GM19372 (cell line): ENCODE data around the gene PLEKHA7.
"Not testable (repeated sequence)": the region's sequence is repeated elsewhere in the genome, so short reads cannot be mapped to it uniquely, and the experiment has no call there.

Source experiments
- ATAC-seq: cut with Tn5 transposase; IDR thresholded peaks from one replicate; pipeline ENCODE4 v1.9.1; 2021; ENCODE audit warnings: mild to moderate bottlenecking, low read depth, moderate library complexity; ENCODE audit not compliant: unreplicated experiment

PLEKHA7 gene

DNA sequence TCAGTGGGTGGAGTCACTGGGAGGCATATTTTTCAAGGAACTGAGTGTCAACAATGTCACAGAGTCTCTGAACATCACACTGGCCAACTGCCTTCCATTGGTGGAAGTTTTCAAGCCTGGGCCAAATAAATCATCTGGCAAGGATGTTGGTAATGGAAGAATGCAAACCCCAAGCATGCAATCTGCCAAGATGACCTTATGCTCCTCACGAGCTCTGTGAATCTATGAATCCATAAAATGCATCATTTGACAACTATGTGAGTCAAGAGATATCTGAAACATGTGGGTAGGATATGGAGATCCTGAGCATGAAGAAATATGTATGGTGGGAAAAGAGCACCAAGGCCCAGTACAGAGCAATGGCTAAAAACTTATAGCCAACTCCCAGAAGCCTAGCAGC is 122.2 kb downstream of the PLEKHA7 start:
- no peak for ATAC-seq

GRCh38 chr11:16891165-16891564 is 123.0 kb downstream of the PLEKHA7 start:
- no peak for ATAC-seq

GRCh38 chr11:16890442-16890841 is 123.8 kb downstream of the PLEKHA7 start:
- ATAC-seq: no peak

GRCh38 chr11:16889905-16890304 is 124.3 kb downstream of the PLEKHA7 start:
- ATAC-seq: no peak

GRCh38 chr11:16889010-16889409 is 125.2 kb downstream of the PLEKHA7 start:
- ATAC-seq: not testable (repeated sequence)

DNA sequence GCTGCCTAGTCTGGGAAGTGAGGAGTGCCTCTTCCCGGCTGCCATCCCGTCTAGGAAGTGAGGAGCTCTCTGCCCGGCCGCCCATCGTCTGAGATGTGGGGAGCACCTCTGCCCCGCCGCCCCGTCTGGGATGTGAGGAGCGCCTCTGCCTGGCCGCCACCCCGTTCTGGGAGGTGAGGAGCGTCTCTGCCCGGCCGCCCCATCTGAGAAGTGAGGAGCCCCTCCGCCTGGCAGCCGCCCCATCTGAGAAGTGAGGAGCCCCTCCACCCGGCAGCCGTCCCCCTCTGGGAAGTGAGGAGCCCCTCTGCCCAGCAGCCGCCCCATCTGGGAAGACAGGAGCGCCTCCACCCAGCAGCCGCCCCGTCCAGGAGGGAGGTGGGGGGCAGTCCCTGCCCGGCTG is 126.3 kb downstream of the PLEKHA7 start:
- ATAC-seq: not testable (repeated sequence)

- no peak for ATAC-seq
These were observed 131.0 kb downstream of the PLEKHA7 start for GRCh38 chr11:16883174-16883573.

DNA sequence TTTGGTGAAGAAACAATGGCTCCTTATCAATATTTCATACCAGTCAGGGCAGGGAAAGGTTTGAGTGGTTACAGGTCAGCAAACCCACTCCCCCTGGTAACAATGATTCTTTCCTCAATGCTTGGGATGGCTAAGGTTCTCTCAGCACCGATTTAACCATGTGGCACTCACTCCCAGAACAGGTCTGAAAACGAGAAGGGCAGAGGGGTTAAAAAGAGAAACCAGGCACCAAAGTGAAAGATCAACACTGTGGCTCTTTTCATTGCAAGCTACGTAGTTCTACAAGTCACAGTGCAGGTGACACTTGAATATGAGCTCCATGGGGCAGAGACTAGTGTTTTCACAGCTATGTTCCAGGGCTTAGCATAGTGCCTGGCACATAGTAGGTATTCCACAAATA is 132.4 kb downstream of the PLEKHA7 start:
- ATAC-seq: no peak

- no peak for ATAC-seq
These were observed 133.0 kb downstream of the PLEKHA7 start for GRCh38 chr11:16881074-16881709.

- no peak for ATAC-seq
These were observed 133.9 kb downstream of the PLEKHA7 start for GRCh38 chr11:16880184-16880801.

- ATAC-seq: no peak
These were observed 134.5 kb downstream of the PLEKHA7 start for GRCh38 chr11:16879690-16880089.

DNA sequence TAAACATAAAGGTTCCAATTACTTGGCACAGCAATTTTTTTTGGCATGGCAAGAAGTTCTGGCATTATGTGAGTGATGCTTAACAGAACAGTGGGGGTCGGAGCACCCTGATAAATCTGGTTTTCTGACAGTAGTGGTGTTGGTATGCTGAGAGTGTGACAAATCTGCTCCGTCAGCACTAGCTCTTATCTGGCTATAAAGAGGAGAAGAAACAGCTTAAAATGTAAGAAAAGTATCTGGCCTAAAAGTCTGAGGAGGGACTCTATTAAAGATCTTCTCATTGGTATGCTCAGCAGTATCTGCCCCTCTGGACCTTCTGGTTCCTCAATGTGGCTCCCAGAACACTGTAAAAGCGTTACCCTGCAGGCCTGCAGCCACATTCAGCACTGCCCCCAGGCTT is 137.4 kb downstream of the PLEKHA7 start:
- ATAC-seq: no peak

DNA sequence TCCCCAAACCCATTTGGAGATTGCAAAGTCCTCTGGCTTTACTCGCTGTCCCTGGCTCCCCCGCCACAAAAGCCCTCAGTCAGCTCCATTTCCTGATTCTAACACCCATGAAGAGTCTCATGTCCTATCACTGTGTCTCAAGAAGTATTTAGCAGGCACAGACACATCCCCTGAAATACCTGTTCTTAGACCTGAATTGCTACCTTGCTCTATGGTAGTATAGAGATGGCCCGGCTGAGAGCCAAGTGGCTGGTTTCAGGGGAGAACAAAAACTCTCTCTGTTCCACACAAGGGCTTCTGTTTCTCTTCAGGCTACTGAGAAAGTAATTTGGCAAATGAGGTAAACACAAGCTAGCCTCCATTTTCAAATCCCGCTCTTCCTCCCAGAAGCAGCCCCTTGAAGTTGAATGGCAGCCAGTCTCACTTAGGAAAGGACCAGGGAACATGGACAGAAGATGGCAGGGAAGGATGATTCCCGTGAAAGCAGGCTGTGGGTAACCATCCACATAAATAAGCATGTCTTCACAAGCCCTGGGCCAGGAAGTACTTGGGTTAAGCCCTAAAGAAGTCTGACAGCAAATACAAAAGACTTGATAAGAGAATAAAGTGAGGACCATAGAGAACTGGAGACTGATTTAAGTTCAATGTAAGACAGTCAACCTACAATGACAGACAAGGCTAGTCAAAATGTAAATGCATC is 138.0 kb downstream of the PLEKHA7 start:
- no peak for ATAC-seq

DNA sequence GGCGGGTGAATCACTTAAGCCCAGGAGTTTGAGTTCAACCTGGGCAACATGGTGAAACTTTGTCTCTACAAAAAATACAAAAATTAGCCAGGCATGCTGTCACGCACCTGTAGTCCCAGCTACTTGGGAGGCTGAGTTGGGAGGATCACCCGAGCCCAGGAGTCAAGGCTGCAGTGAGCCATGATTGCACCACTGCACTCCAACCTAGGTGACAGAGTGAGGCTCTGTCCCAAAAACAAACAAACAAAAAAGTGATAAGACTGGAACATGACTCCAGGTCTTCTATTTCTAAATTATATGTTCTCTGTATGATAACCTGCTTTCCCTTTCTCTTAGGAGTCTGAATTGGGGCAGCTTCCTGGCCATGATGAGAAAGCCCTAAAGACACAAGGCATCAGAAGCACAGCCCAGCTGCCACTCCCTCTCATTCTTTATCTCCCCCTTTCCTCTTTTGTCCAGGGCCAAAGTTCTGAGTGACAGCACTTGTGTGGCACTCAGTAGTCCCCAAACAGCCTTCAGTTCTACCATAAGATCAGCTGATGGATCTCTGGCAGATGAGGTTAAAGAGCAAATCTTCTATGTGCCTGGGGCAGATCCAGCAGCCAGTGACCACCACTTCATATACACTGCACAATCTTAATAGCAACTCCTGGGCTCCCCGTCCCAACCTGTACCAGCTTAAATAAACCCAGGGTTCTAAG is 139.8 kb downstream of the PLEKHA7 start:
- ATAC-seq: no peak

- ATAC-seq: no peak
These were observed 140.9 kb downstream of the PLEKHA7 start for GRCh38 chr11:16873289-16873688.

DNA sequence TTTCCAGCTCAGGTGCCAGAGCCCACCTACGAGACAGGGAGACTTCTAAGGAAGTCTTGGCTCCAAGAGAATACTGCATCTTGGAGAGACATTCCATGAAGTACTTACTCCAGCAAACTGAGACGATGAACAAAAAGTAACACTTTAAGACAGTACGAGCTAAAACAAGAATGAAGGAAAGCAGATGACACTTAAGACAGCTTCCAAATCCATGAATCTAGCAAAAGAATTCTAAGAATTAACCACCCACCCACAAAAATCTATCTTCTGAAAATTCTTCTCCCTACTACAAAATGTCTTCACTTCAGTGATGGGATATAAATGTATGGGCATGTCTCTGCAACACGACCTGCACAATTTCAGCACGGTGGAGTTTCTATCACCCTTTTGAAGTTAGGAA is 142.8 kb downstream of the PLEKHA7 start:
- ATAC-seq: no peak

- ATAC-seq: no peak
These were observed 147.1 kb downstream of the PLEKHA7 start for GRCh38 chr11:16867097-16867496.

GRCh38 chr11:16864428-16864827 is 149.8 kb downstream of the PLEKHA7 start:
- ATAC-seq: not testable (repeated sequence)

GRCh38 chr11:16863389-16863788 is 150.8 kb downstream of the PLEKHA7 start:
- no peak for ATAC-seq

- ATAC-seq: no peak
These were observed 151.5 kb downstream of the PLEKHA7 start for GRCh38 chr11:16862726-16863125.

- no peak for ATAC-seq
These were observed 152.4 kb downstream of the PLEKHA7 start for GRCh38 chr11:16861862-16862261.
